Measurements from ENCODE around the gene DDX5.

Gene DDX5

DNA sequence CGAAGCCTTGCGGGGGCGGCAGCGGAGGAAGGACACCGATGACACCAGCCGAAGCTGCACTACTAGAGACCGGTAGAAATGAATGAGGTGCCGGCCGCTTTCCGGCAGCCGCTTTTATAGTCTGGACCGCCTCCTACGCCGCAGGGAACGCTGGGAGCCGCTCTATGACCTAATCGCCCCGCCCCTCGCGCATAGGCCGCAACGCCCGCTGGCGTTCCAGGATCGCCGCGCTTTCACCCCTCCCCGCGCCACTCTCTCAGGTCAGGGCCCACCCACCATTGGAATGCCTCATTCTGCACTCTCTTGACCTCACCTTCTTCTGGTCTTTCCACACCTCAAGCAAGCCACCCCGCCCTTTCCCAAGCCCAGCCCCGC is at the start of gene DDX5:
Gene DDX5 (minus strand): TSS at position 89 of the 375 bp plus-strand sequence. CDS start 170 bp downstream, outside the sequence.
- peak; percentile 99 for DNase-seq

DNA sequence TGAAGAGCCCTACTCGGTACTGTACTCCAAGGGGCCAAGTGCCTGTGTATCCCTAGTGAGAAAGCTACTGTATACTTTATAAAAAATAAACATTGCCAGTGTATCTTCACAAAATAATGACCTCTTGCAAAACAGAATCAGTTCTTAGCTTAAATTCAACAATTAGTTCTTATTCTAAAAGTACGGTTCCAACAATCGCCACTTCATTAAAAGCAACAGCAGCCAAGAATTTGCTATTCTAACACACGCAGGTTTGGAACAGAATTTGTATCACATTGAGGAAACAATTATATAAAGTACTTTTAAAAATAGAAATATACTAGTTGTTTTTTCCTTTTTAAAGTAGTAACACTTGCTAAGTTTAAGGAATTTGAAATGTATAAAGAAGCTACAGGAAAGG is 49.2 kb upstream of the DDX5 start:
- DNase-seq, result no peak

DNA sequence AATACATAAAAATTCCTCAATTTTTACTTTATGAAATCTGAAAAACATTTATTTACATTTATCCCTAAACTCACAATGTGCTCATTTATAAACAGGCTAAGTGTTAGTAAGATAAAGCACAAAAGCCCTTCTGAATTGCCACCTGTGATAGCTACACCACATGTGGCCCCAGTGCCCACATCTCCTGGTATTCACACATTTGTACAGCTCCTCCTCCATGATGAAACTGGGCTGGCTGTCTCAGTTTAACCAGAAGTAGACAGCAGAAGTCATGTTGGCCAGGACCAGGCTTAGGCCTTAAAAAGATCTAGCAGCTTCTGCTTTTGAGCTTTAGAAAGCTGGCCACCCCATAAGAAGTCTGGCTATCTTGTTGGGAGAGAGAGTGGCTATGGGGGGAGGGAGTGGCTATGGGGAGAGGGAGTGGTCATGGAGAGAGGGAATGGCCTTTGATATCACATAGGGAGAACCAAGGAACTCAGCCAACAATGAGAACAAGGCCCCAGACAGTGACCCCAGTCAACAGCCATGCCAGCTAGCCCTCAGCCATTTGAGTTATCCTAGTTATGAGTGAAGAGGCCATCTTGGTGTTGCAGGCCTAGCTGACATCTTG is 48.0 kb upstream of the DDX5 start:
- DNase-seq, result peak; percentile 4

DNA sequence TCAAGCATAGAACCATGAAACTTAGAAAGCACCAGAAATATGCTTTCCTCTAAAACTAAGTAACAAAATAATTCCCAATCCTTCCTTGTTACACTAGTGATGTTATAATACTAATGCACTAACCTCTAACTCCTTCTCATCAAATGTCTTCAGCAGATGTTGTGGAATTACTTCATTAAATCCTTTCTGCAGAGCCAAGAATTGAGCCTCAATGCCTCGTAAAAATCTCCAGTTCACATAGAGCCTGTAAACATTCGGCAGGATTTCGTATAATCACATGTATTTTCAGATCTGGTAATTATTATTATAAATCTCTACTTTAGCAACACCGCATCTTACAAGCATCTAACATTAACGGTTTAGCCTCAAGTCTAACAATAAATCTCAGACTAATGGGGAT is 45.4 kb upstream of the DDX5 start:
- no peak for DNase-seq

DNA sequence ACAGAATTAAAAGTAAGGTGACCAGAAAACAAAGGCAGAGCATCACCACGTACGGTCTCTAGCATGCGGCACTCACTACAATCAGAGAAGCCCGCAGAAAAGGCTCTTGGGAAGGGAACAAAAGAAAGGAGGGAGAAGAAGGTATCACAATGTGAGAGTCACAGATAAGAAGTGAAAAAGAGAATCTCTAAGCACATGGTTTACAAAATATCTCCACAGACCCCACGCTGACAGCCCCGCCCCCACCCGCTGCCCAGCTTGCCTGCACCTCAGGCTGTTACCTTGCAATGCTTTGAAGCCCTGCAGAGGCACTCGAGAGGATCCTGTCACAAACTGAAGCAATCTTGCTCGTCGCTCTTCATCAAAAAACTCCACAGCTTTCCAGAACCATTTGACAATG is 41.2 kb upstream of the DDX5 start:
- peak; percentile 48 for DNase-seq

DNA sequence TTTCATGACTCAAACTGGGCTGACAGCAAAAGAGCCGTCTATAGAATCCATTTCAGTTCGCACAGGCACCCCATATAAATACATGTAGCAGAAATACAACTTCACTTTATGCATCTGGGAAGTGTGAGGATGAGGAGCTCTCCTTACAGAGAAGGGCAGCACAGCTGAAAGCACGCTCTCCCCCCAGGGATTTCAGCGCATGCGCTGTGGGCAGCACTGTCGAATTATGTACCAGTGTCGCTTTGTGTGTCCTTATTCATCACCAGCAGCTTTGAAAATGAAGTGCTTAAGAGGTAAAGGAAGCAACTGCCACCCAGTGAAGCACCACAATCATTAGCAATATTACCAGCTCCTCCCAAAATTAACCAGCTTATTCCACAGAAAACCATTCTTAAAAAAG is 40.6 kb upstream of the DDX5 start:
- no peak for DNase-seq

DNA sequence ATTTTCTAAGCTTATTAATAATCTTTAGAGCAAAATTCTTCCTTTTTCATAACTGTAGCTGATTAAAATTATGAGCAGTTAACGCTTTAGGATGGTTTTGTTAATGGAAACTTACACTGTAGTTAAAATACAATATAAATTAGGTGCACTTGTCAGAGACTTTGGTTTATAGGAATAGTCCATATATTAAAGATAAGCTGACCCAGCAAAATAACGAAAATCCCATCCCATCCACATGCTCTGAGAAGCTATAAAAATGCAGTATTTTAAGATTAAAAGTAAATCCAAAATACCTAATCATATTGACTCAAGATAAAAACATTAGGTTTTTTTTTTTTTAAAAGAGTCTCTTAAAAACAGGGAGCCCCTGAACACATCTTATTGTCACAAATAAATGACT is 38.7 kb upstream of the DDX5 start:
- DNase-seq, result no peak

DNA sequence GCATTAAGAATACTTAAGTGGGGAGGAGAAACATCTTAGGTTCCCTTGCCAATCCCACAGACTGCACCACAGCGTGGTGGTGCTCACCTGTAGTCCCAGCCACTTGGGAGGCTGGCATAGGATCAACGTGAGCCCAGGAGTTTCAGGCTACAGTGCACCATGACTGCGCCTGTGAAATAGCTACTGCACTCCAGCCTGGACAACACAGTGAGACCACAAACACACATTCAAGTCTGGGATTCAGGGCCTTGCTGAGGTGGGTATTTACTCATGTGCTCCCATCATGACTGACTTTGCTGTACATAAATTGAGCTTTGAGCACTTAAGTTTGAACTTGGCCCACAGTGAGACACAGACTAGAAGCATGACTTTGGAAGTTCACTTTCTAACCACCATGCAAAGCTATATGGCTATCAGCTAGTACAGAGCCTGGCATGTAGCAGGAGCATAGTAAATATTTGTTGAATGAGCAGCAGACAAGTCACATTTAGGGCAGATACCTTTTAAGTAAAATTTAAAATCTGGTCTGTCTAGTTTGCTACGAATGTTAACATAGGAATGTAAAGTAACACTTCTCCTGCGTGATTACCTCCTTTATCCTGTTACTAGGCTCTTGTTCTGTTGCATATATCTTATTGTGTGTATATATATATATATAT is 34.2 kb upstream of the DDX5 start:
- DNase-seq, result no peak

DNA sequence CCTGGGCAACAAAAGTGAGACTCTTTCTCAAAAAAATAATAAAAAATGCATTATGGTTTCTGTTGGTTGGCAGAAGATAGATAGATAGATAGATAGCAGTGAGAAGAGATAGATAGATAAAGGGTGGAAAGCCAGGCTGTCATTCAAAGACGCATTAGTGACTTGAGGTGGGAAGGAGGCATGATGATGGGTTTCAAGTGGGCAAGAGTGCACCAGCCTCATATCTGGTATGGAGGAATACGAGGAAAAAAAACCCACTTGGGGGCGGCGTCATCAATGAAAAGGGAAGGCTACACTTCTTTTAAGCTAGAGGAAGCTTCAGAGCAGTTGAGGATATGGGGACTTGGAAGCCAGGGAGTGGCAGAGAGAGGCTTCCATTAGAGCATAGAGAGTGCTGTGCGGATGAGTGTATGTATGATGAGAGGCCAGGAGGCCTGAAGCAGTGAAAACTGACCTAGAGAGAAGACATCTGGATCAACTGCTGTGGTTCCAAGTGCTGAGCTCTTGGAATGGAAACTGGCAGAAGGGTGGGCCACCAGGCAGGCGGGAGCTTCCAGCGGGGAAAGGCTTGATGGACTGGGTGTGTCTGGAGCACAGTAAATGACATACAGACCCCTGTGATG is 32.5 kb upstream of the DDX5 start:
- DNase-seq, result no peak

DNA sequence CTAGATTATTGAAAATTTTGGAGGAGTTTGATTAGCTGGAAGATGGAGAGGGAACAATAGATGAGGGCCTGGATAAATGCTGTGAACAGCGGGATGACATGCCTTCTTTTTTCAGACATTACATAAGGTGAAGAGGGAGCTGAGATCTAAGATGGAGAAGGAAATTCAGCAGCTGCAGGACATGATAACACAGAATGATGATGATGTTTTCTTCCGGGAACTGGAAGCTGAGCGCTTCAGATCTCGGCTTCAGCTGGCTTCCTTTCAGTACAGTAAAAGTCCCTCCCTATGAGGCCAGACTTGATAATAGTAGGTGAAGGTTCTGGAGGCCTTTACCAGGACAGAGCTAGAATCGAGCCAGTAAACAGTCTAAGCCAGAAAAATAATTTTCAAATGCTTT is 31.4 kb upstream of the DDX5 start:
- peak; percentile 33 for DNase-seq

DNA sequence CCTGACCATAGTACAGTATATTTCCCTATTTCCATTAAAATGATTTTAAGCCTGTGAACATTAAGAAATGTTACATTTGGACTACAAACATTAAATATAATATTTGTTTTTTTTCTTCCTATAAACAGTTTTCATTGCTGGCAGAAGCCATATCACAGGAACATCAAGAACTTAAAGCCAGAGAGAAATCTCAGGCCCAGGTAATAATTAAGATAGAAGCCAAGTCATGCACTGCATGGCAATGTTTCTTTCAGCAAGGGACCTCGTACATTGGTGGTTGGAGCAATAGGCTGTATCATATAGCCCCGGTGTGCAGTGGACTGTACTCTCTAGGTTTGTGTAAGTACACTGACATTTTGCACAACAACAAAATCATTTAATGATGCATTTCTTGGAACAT is 30.8 kb upstream of the DDX5 start:
- no peak for DNase-seq

DNA sequence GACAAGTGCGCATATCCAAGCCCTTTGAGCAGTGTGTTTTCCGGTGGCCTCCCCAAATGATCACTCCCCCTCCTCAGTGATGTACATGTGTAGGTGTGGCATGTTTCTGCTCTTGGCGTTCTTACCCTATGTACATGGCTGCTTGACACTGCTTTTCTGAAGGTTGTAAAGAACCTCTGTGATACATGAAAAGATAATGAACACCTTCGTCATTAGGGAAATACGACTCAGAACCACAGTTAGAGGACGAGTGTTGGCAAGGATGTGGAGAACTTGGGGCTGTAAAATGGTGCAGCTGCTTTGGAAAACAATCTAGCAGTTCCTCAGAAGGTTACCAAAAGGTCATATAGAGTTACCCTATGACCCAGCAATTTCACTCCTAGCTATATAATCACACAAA is 29.3 kb upstream of the DDX5 start:
- no peak for DNase-seq

DNA sequence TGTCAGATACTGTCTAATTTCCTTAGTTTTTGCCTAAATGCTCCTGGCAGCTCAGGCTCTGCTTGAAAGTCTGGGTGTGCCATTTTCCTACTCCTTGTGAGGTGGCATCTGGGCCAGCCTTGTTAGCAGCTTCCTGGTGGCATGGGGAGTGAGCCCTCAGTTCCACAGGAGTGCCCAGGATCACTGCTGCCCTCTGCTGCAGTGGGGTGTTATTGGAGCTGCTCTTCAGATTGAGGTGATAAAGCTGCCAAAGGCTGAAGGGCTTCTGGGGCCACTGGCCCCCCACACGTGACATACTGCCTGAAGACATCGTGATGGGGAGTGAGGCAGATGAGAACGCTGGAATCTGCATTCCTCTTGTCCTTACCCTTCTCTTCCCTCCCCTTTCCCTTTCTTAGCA is 28.1 kb upstream of the DDX5 start:
- DNase-seq, result peak; percentile 41

DNA sequence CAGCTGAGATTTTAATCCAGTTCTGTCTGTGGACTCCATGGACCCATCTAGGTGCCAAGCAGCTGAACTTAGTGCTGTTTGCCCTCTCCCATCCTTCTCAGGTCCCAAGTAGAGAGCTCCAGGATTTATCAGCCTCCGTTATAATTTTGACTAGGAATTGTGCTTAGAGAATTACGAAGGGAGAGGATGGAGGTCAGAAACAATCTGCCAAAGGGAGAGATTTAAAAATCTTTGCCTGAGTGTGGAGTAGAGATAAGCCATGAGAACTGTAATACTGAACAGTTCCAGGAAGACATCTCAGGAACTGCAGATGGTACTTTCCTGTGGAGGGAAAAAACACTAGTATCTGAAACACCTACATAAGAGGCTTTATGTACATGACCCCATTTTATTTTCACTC is 27.7 kb upstream of the DDX5 start:
- peak; percentile 50 for DNase-seq

DNA sequence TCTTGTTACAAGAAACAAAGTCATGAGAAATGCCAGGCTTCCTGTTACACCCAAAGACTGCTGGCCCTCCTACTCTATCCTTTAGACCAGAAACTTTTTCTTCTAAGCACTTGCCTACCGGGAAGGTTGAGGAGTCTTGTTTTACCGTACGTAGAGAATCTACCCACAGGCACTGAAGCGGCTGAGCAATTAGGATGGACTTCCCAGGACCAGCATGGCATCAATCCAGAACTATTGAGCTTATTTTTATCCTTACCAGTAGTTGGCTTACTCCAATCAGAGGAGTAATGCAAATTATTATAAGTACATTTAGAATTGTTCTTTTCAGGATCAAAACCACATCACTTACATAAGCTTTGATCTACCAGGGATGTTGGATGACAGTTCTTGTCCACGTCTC is 26.3 kb upstream of the DDX5 start:
- no peak for DNase-seq

DNA sequence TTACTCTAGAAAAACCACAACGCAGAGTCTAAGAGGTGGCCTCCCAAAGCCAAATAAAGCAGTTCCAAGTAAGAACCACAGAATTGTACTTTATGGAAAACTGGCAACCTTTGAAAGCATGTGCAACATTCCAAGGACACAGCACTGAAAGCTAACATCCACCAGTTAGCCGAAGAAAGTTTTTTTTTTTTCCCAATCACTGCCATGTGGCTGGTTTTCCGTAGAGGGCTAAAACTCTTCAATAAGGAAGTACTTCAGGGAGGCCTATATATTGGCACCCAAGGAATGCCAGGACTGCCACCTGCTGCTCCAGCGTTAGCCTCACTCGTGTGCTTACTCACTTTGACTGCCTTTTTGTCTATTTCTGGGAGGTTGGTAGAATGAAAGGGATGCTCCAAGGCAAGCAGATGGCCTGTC is 25.9 kb upstream of the DDX5 start:
- no peak for DNase-seq

DNA sequence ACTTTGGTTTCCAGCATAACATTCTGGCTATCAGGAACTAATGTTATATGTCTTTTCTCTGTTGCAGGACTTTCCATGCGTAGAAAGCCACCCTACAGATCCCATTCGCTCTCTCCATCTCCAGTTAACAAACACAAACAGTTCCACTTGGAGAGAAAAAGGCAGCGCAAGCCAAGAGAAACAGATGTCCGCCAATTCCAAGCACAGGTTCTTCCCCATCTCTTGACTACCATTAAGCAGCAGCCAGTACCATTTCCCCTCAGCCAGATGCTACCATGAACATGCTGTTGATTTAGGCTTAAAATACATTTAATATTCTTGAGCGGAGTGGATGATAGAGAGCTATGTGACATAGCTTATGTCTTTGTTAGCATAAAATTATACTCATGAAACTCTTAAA is 23.1 kb upstream of the DDX5 start:
- DNase-seq, result no peak

DNA sequence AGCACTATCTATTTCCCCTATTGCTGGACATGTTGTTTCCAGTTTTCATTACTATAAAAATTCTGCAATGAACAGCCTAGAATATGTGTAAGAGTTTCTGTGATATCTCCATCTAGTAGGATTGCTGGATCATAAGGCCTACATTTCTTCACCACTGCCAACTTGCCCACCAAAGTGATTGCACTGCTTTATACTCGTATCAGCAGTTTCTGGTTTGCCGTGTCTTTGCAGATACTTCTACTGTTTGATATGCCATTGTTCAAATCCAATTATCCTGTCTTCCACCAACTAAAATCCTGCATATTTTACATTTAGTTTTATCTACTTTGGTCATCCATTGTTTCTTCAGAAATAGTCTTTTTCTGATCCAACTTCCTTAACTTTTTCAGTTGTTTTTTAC is 21.8 kb upstream of the DDX5 start:
- no peak for DNase-seq

DNA sequence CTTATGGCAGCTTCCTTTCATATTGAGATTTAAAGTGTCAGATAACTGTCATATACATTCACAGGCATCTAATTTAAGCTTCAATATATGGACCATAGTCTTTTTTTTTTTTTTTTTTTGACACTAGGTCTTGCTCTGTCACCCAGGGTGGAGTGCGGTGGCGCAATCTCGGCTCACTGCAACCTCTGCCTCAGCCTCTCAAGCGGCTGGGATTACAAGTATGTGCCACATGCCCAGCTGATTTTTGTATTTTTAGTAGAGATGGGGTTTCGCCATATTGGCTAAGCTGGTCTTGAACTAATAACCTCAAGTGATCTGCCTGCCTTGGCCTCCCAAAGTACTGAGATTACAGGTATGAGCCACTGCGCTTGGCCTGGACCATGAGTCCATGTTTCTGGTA is 14.3 kb upstream of the DDX5 start:
- no peak for DNase-seq

DNA sequence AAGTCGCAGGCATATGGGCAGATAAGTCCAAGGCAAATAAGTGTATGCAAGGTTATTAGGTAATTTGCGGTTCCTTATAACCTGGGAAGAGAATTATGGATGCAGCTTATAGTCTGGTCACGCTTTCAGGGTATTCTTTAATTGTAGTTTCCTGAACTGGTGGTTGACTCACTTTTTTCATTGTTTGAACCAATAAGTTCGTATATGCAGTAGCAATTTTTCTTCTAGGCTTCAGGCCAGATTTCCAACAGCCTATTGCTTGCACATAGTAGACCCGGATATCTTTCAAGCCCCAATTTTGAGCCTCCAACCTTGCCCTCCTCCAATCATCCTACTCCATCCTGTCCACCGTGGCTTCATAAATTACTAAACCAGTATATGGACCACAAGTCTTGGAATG is 13.5 kb upstream of the DDX5 start:
- DNase-seq, result no peak

DNA sequence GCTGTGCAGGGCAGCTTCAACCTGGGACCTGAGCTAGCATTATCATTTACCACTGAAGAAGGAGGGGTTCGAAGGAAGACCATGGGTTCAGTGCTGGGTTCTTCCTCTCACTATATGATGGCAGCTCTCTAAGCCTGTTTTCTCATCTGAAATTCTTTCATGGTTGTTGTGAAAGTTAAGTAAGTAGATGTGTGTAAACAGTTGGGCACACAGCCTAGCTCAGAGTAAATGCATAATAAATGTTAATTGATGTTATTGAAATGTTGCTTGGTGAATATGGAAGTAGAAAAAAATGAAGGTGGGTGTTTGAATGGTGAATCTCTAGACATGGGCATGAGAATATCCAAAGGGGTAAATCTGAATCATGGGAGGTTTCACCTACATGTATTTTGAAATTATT is 9.7 kb upstream of the DDX5 start:
- no peak for DNase-seq

DNA sequence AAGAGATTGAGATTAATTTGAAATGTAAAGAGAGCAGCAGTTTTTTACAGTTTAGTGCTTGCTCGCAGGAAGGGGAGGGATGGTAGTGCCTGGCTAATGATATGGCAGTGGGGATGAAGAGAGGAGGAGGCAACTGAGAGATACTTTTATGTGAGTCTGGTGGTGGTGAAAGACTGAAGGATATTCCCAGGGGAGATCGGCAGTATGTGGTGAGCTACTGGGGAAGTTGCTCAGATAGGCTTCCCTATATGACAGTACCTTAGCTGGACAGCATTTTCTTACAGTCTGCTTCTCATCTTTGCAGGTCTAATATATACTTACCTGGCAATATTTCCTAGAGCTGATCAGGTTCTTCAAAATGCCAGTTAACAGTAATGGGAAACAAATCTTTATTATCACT is 9.3 kb upstream of the DDX5 start:
- no peak for DNase-seq

DNA sequence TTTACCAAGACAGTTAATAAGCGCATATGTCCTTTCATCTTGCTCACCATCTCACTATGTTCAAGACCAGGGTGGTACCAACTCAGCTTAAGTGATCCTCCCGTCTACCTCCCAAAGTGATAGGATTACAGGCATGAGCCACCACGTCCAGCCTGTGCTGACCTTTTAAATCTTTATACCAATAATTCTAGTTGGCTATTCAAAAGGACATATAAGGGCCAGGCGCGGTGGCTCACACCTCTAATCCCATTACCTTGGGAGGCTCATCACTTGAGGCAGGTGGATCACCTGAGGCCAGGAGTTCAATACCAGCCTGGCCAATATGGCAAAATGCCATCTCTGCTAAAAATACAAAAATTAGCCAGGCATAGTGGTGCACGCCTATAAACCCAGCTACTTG is 3.1 kb upstream of the DDX5 start:
- DNase-seq, result no peak

DNA sequence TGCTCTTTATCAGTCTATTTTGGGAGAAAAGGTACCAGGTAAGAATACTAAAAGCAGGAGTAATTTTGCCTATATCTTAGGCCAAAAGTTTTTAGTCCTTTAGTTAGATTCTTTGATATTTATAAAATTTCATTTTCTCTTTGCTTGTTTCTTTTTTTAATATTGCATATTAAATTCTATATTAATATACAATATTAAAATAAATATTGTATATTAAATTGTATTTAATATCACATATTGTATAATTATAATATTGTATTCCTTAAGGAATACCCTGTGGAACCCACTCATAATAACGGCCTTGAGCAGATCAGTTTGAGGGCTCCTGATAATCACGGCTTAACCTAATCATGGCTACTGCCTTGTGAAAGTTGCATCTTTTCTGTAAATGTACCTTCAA is 2.6 kb upstream of the DDX5 start:
- no peak for DNase-seq

DNA sequence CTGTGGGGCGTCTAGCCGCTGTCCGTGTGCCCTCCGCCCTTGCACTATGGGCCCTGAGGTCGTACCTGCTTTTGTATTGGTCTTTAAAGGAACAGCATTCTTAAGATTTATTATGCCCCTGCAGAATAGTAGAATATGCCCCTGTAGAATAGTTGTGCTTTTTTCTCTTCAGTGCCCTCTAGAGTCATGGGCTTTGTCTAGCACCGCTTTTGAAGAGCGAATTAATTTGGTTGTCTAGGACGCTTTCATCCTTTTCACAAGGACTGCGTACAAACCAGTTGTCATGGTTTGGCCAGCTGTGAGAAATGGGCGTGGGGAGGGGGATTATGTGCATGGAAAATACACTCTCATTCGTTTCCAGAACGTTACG is 1.3 kb upstream of the DDX5 start:
- DNase-seq, result peak; percentile 90
